ENCODE results near the gene STRN3.
"Not testable (repeated sequence)": the region's sequence is repeated elsewhere in the genome, so short reads cannot be mapped to it uniquely, and the experiment has no call there.

STRN3 gene

GRCh38 chr14:31030469-31030868 is 4.3 kb upstream of the STRN3 start:
- DNase-seq = no peak

GRCh38 chr14:31029016-31029970 is 3.1 kb upstream of the STRN3 start:
- DNase-seq = no peak

GRCh38 chr14:31027847-31028246 is 1.7 kb upstream of the STRN3 start:
- no peak for DNase-seq

GRCh38 chr14:31026450-31027235 is 464 bp upstream of the STRN3 start:
- peak; percentile 98 to 99 for DNase-seq

GRCh38 chr14:31025367-31026076 is 657 bp downstream of the STRN3 start, which contains the start of gene AP4S1:
Gene AP4S1, plus strand, starts transcription at chr14:31025649. Its CDS starts 40,548 bp downstream, at chr14:31066197.
- peak in 1 of 2 experiments; percentile 61 for DNase-seq

- DNase-seq = peak in 1 of 2 experiments; percentile 27
Measured at GRCh38 chr14:31024577-31025366, 1.4 kb downstream of the STRN3 start.

- DNase-seq = no peak
Measured at GRCh38 chr14:31024010-31024480, 2.1 kb downstream of the STRN3 start.

GRCh38 chr14:31022386-31022785 is 3.8 kb downstream of the STRN3 start:
- no peak for DNase-seq

- no peak for DNase-seq
Measured at GRCh38 chr14:31021576-31021949, 4.6 kb downstream of the STRN3 start.

GRCh38 chr14:31020834-31021575 is 5.2 kb downstream of the STRN3 start:
- no peak for DNase-seq

GRCh38 chr14:31018057-31018645 is 8.0 kb downstream of the STRN3 start:
- DNase-seq = no peak

GRCh38 chr14:31013841-31014240 is 12.3 kb downstream of the STRN3 start:
- no peak for DNase-seq

GRCh38 chr14:31010935-31011334 is 15.2 kb downstream of the STRN3 start:
- no peak for DNase-seq

- no peak for DNase-seq
Measured at GRCh38 chr14:31009836-31010574, 16.2 kb downstream of the STRN3 start.

GRCh38 chr14:31006703-31007102 is 19.5 kb downstream of the STRN3 start:
- DNase-seq = no peak

GRCh38 chr14:31004007-31004406 is 22.2 kb downstream of the STRN3 start:
- DNase-seq = not testable (repeated sequence)

- DNase-seq = no peak
Measured at GRCh38 chr14:31003284-31003683, 22.9 kb downstream of the STRN3 start.

- no peak for DNase-seq
Measured at GRCh38 chr14:31001339-31001658, 24.9 kb downstream of the STRN3 start.

- DNase-seq = no peak
Measured at GRCh38 chr14:31000629-31001338, 25.4 kb downstream of the STRN3 start.

Data from NCI-H524 (cell line).